Nucleus accumbens (tissue), 56 donors: ENCODE results near the gene EFHD1.
"Not testable (repeated sequence)": the region's sequence is repeated elsewhere in the genome, so short reads cannot be mapped to it uniquely, and the experiment has no call there.

Source experiments
- DNase-seq, 56 donors: peaks; one replicate each; lab custom pipeline; 2025; lab: John Stamatoyannopoulos, UW

Gene EFHD1

DNA sequence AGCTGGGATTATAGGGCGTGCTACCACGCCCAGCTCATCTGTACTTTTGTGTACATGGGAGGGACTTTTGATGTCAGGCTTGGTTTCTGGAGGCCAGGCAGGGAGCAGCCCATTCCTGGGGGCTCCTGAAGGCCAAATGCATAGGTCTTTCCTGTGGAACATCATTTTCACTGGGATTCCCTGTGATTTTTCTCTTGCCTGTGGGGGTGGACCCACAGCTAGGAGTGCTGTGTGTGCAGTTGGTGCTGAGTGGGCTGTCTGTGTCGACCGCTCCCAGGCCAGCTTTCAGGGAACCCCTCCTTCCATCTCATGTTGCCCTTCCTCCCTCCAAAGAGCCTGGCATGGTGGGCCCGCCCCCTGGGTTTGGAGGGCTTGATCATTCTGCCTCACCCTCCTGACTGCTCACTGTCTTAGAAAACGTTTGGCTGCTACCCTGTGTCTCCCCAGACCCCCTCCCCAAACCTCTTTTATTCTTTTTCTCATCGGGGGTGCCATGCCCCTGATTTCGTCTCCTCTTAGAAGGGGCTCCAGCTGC lies 10.5 kb downstream of the EFHD1 start:
- no peak for DNase-seq

DNA sequence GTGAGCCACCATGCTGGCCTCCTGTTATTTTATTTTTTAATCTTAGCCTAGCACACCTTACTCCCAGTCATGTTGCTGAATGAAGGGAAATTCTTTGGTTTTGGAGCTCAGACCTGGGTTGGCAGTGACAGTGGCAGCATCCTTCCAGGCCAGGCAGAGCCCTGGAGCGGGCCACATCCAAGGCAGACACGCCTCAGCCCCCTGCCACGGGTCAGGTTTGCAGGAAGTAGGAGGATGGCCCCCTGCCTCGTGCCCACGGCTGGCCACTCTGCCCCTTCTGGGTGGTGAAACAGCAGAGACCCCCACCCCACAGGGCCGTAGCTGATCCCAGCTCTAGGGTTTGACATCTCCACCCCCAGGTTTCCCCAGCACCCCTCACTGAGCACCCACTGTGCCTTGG lies 11.7 kb downstream of the EFHD1 start:
- no peak for DNase-seq

DNA sequence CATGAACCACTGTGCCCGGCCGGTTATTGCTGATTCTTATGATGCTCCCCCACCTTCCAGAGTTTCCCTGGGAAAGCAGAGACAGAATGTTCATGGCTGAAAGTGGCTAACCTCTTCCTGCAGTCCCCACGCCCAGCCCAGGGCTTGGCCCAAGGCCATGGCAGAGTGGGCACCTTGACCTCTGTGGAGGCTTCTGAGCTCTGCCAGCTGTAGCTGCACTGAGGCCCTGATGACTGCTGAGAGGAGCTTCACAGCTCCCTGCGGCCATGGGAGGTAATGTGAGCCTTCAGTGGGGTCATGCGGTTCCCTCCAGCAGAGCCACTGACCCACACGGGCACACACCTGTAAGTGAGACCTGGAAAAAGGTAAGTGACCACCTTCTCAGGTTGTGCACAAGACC lies 13.3 kb downstream of the EFHD1 start:
- DNase-seq = no peak

DNA sequence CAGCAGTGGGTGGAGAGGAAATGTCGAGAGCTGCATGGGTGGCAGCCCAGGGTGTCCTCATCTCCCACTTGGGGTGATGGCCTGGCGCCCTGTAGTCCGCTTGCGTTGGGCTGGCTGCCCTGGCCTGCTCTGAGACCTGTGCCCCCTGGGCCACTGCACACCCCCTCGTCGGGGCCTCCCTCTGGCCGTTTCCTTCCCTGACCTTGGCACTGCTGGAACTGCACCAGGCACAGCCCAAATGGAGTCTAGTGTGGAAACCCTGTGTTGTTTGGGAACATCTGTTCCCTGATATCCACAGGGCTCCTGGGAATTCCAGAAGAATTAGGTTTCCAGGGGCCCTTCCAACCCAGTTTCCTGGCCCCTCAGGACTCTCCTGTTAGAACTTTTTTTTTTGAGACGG lies 13.9 kb downstream of the EFHD1 start:
- no peak for DNase-seq

DNA sequence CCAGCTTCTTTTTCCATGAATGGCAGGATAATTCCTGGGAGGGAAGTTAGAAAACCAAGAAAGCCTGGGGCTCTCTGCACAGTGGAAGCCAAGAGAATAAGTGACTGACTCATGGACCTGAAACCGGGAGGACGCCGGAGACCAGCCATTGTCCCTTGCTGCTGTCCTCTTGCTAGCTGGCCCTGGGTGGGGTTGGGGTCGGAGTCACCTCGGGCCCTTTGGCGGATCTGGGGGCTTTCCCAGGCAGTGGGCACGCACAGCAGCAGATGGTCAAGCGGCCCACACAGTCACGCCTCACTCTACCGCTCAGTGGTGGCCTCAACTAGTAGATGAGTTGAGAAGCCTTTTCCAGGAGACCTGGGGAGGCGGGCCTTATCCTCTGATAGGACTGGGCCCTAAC lies 15.6 kb downstream of the EFHD1 start:
- DNase-seq = no peak

DNA sequence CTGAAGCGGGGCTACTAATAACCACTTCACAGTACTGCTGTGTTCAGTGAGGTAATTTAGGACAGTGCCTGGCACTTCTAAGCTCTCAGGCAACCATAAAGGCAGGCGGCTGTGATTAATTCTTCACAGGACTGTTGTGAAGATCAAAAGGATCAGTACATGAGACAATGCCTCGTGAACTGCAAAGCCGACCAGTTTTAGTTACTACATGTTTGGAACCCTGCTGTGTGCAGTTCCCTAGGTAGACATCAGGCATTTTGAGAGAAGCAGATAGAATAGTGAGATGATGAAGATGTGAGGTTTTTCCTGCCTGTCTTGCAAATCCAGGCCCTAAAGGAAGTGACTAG lies 19.1 kb downstream of the EFHD1 start:
- DNase-seq = no peak

DNA sequence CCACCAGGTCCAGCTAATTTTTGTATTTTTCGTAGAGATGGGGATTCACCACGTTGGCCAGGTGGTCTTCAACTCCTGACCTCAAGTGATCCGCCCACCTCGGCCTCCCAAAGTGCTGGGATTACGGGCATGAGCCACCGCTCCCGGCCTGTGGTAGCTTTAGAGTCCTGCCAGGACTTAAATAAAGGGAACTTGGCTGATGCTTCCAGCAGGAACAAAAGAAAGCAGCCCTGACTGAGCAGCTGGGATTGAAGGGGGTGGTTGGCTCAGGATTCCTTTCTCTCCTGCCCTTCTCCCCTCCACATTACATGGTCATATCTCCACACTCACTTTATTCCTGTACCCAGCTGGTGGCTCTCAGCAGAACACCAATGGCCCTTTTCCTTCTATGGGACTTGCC lies 20.0 kb downstream of the EFHD1 start:
- peak in 7 of 56 donors; percentile 14 to 39 (median 26) for DNase-seq

DNA sequence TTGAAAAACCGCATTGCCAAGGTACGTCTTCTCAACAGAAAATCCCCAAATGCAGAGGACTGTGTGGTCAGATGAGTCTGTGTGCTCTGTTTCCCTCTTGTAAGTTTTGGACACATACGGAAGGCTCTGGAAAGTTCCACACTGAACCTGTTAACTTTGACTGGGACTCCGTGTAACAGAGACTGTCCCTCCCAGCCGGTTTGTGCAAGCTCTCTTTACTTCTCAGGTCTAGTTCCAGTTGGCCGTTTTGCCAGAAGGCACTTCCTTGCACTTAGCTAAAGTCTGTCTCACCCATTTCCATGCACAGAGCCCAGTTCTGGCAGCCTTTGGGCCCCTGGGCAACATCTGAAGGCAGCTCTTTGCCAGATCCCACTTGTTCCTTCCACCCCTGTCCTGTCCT lies 22.0 kb downstream of the EFHD1 start:
- DNase-seq = peak in 10 of 56 donors; percentile 12 to 40 (median 24)

DNA sequence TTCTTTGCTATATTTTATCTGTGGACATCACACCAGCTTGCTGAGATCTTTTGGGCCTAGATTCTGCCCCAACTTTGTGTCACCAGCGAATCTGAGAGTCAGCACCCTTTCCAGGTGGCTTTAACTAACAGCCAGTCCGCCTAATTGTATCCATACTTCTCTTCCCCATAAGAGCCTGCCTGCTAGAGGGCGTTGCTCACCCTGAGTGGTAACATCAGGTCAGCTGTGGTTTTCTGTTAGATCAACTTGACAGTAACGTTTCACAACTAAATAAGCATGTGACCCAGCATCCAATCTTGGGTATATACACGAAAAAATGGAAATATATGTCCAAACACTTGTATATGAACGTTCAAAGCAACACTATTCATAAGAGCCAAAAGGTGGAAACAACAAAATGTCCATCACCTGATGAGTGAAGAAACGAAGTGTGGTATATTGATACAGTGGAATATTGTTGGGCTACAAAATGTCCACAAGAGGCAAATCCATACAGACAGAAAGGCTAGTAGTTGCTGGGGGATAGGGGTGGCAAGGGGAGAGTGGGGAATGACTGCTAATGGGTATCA lies 24.9 kb downstream of the EFHD1 start:
- no peak for DNase-seq

DNA sequence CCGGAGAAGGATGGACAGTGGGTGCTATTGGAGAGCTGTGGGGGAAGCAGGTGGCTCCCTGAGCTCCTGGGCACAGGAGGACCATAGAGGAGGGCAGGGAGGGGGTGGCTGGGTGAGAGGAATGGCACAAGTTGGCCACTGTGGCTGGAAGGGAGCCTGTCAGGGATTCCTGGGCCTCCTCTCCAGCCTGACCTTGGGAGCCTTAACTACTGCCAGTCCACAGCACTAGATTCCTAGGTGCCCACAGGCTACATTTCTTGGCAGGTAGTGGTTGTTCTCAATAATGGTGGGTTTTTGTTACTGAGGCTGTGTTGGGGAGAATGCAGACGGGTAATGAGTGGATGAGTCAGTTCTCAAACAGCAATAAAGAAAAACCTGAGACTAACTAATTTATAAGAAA lies 26.0 kb downstream of the EFHD1 start:
- no peak for DNase-seq

DNA sequence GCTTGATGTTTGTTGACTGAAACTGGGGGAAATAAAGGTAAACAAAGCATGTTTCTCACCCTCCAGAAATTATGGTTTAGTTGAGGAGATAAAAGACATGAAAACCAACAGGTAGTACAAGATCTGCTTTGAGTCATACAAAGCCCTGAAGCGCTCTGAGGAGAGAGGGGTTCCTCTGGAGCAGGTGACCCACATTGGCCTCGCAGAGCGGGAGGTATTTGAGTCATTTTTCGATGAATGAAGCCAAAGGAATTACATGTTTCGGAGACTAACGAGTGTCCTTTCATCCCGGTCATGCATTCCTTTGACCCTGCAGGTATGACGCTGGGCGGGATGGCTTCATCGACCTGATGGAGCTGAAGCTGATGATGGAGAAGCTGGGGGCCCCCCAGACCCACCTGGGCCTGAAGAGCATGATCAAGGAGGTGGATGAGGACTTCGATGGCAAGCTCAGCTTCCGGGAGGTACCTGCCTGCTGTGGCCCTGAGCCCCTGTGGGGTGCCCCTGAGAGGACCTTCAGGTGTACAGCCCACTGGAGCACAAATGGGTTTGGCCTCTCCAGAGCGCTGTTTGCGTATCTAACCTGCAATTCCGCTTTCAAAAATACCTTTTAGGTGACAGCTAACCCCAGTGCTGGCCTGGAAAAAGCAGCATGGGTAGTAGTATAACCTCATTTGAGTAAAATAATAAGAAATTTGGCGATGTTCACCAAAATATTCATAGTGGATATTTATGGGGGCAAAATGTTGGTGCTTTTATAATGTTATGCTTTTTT lies 29.3 kb downstream of the EFHD1 start:
- no peak for DNase-seq

DNA sequence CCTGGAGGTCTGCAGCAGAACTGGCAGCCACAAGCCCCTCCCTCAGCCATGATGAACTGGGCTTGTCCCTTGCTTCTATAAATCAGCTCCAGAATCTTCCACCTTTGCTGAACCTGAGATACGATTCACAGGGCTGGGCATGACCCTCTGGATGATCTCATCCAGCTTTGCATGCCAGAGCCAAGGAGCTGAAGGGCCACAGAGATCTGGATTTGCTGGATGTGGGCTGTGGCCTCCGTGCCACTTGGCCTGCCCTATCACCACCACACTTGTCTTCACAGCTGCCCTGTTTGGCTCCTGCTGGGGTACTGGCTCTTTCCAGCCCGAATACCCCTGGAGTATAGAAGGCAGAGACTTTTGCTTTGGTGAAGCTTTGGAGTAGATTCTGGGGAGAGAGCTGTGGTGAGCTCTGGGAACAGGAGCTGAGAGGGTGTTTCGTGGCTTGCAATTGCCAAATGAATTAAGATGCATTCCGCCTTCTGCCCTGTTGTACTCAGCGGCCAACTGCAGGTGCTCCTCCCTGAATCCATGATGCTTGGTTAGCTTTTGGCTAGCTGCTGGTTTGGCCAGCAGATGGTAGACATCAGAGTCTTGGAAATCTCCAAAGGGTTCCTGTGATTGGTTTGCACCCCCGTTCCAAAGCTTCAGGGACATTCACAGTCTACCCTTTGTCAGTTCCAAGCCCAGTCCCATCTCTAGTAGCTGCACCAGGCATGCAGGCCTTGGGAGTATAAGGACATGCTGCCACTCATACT lies 32.8 kb downstream of the EFHD1 start:
- peak in 1 of 56 donors; percentile 14 for DNase-seq

DNA sequence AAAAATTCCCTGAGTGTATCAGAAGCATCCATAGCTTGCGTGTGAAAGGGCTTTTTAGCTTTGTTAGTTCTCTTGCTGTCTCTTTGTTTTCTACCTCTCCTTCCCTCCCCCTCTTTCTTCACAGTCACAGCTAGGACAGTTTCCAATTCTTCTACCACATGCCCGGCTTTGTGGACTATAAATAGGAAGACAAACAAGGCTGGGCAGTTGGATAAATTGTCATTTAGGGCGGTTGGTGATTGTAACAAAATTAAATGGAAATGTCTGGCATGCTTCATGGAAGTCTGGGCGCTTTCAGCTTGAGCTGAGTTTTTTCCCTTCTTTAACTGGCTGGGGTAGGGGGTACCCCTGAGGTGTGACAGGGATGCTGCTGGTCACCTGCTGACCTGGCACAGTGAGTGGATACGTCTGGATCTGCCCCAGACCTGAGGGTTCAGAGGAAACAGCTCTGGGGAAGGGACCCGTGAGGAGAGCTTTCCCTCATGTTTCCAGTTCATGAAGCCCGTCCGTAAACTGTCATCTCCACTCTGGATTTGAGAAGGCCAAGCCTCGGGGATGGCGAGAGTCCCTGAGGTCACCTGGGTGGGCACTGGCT lies 34.7 kb downstream of the EFHD1 start:
- DNase-seq = peak in 32 of 56 donors; percentile 8 to 75 (median 42)

DNA sequence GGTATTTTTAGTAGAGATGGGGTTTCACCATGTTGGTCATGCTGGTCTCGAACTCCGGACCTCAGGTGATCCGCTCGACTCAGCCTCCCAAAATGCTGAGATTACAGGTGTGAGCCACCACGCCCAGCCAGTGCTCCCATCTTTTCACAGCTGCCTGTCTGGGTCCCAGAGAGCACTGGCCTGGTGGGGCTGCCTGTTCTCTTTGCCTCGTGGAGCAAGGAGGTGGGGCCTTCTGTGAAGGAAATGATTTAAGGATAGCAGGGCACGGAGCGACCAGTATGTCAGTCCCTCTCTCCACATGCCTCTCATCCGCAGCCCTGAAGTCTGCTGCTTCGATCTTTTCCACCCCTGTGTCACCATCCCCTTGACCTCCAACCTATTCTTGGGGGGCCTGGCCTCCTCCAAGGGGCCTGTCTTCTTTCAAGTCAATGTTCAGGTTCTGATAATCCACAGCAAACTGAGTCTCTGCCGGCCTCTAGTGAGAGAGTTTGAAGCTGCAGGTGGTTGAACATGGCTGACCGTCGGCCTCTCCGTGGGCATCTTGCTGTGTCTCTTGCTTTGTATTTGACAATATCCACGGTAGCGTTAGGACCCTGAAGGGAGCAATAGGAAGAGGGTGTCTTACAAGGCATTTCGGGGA lies 35.5 kb downstream of the EFHD1 start:
- peak in 28 of 56 donors; percentile 13 to 65 (median 36) for DNase-seq

DNA sequence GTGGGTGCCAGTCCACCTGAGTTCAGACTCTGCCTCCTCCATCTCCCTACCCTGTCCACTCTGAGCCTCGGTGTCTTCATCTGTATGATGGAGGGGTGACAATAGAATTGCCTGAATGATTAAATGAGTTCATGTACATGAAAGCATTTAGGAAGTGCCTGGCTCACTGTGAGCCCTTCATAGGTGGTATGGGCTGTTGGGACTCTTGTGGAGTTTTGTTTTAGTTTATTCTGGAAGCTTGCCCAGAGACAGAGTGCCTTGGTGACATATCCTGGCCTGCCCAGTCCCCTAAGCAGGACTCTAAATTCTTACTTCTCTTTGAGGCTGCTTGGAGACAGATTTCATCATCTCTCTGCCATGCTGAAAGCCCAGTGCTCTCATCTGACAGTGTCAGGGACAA lies 39.2 kb downstream of the EFHD1 start:
- no peak for DNase-seq

DNA sequence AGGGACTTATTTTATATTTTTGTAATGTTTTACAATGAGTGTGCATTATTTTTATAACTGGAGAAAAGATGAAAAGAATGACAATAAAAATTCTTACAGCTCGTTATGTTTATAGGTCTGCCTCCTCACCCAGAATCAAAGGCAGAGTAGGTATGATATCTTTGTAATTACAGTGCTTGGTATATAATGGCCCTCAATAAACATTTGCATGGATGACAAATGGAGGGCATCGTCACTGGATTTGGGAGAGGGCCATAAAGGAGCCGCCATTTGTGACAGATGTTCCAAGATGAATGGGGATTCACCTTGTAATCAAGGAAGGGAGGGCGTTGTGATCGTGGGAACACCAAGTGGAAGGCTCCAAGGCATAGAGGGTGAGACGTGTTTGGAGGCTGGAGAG lies 41.1 kb downstream of the EFHD1 start:
- DNase-seq = no peak

DNA sequence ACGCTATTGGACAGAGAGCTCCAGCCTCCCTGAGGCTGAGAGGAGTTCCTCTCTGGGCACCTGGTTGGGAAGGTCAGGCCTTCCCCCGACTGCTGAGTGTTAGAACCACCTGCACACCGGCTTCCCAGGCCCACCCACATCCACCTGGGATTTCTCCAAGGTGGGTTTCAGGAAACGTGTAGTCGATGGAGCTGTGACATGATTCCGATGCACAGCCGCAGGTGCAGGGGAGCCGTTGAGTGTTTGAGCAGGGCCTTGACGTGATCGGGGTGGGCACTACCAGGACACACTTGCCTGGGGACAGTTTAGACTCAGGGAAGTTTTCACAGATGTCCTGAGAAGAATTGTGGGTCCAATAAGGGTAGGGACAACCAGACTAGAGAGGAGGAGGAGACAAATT lies 42.0 kb downstream of the EFHD1 start:
- no peak for DNase-seq

DNA sequence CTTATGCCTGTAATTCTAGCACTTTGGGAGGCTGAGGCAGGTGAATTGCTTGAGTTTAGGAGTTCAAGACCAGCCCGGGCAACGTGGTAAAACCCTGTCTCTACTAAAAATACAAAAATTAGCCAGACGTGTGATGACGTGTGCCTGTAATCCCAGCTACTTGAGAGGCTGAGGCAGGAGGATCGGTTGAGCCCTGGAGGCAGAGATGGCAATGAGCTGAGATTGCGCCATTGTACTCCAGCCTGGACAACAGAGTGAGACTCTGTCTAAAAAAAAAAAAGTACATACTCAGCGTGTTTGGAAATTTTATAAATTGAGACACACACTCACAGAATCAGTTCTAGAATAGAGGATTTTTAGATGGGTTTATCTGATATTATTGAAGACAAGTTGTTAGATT lies 46.6 kb downstream of the EFHD1 start:
- DNase-seq = no peak

DNA sequence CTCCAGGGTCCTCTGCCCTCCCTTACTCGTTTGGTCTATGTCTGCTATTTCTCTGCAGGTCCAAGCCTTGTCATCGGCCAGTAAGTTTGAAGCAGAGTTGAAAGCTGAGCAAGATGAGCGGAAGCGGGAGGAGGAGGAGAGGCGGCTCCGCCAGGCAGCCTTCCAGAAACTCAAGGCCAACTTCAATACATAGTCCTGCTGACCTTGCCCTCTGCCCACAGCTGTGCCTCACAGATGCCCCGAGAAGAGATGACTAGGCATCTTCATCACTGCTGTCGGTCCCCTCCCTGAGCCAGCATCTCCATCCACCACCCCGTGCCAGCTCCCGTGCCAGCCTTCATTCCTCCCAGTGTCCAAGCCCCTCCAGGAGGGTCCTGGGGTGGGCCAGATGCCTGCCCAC lies 48.1 kb downstream of the EFHD1 start:
- no peak for DNase-seq

DNA sequence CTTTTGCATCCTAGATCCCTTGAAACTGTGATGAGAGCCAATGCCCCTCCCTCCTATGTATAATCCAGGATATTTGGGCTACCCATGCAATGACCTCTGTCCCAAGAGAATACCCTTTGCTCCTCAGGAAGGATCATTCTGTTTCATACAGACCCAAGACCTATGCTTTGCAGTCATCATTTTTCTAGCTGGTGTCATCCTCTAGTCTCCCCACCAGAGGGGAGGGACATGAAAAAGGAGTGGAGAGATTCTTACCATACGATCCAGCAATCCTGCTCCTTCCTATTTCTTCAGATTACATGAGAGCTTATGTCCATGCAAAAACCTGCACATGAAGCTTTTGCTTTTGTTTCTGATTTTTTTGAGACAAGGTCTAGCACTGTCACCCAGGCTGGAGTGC lies 50.0 kb downstream of the EFHD1 start:
- no peak for DNase-seq

DNA sequence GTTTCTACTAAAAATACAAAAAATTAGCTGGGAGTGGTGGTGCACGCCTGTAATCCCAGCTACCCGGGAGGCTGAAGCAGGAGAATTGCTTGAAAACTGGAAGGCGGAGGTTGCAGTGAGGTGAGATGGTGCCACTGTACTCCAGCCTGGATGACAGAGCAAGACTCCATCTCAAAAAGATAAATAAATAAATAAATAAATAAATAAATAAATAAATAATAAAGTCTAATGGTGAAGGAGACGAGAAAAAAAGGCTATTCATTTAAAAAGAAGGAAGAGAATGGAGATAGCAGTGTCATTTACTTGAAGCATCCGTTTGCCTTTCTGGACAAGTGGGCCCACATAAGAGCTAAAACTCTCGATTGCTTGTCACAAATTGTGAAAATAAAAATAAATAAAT lies 52.0 kb downstream of the EFHD1 start:
- DNase-seq = not testable (repeated sequence)
